ENCODE results near the gene CCDC15. TPM values are rescaled to one million over a fixed set of nuclear protein-coding genes. Genes with fewer than 3 reads are reported as not detected.
A peak's percentile ranks its signal among the peaks of the same experiment; 100 is the strongest.

CCDC15 gene
- total and polyA plus RNA-seq, 2 of the 13 experiments (the other 11 are each of a cell fraction or from before 2014, with no cell fraction given), result 2.2 to 4.6 TPM

GRCh38 chr11:124941703-124942102 is 12.3 kb upstream of the CCDC15 start (continued):
- TF ChIP-seq, protein P1, sequence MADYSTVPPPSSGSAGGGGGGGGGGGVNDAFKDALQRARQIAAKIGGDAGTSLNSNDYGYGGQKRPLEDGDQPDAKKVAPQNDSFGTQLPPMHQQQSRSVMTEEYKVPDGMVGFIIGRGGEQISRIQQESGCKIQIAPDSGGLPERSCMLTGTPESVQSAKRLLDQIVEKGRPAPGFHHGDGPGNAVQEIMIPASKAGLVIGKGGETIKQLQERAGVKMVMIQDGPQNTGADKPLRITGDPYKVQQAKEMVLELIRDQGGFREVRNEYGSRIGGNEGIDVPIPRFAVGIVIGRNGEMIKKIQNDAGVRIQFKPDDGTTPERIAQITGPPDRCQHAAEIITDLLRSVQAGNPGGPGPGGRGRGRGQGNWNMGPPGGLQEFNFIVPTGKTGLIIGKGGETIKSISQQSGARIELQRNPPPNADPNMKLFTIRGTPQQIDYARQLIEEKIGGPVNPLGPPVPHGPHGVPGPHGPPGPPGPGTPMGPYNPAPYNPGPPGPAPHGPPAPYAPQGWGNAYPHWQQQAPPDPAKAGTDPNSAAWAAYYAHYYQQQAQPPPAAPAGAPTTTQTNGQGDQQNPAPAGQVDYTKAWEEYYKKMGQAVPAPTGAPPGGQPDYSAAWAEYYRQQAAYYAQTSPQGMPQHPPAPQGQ (CRISPR knock-in tag; IDR thresholded peaks at IDR 0.05; ENCODE audit: borderline replicate concordance), result no peak
- TF ChIP-seq ZNF614 (CRISPR knock-in tag; IDR thresholded peaks at IDR 0.05; ENCODE audit: borderline replicate concordance) (no peak), SIX1 (CRISPR knock-in tag; IDR thresholded peaks at IDR 0.05; ENCODE audit: borderline replicate concordance) (no peak), AKAP8 (CRISPR knock-in tag; IDR thresholded peaks at IDR 0.05) (no peak)
- TF ChIP-seq, protein P2, sequence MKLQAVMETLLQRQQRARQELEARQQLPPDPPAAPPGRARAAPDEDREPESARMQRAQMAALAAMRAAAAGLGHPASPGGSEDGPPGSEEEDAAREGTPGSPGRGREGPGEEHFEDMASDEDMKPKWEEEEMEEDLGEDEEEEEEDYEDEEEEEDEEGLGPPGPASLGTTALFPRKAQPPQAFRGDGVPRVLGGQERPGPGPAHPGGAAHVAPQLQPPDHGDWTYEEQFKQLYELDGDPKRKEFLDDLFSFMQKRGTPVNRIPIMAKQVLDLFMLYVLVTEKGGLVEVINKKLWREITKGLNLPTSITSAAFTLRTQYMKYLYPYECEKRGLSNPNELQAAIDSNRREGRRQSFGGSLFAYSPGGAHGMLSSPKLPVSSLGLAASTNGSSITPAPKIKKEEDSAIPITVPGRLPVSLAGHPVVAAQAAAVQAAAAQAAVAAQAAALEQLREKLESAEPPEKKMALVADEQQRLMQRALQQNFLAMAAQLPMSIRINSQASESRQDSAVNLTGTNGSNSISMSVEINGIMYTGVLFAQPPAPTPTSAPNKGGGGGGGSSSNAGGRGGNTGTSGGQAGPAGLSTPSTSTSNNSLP (IDR thresholded peaks at IDR 0.05; ENCODE audit: low read depth, low read length), result no peak

- Histone ChIP-seq H3K27ac (ENCODE audit: extremely low read length, insufficient read depth, low read length) (peak overlapping the region; percentile 89), H4K20me1 (ENCODE audit: insufficient read depth, low read length) (no peaks in the 10 kb centered on the region), H3K4me1 (ENCODE audit: insufficient read depth, low read length) (peaks cover 90% of the 10 kb centered on the region), H3K27me3 (ENCODE audit: control insufficient read depth in 1 of 2, insufficient read depth in 2 of 2, low read length in 2 of 2) (no peaks in the 10 kb centered on the region), H3K4me3 (replicated peaks in 1 of 3; ENCODE audit: insufficient read depth in 1 of 3, low read depth in 2 of 3, low read length in 3 of 3) (peak overlapping the region; percentile 21 to 53 (median 27); a peak in 5 of 6 replicates), H3K79me2 (ENCODE audit: insufficient read depth, low read length) (no peaks in the 10 kb centered on the region), H3K9me3 (ENCODE audit: low read length) (no peaks in the 10 kb centered on the region), H3K36me3 (replicated peaks in 1 of 2; ENCODE audit: control insufficient read depth in 1 of 2, insufficient read depth in 2 of 2, low read length in 2 of 2) (no peaks in the 10 kb centered on the region), H3K4me2 (ENCODE audit: low read depth, low read length) (peak overlapping the region; percentile 72), H2AFZ (ENCODE audit: low read length) (no peak overlapping the region), H3K9ac (ENCODE audit: insufficient read depth, low read depth, low read length) (peak overlapping the region; percentile 58)
- FAIRE-seq (peak; percentile 57), ATAC-seq (peak; percentile 78), DNase-seq (ENCODE audit: low spot score) (peak; percentile 83)
- BruUV-seq (replicated peaks), result no TSS peak
- ChIA-PET CTCF (ENCODE audit: low intra/inter-chr PET ratio, low total read pairs) (no interaction called here), POLR2A (interaction anchor here (0.6 to 5.3 kb wide), 2 partner anchors 11 to 1411 kb away, joined by 3 to 34 read pairs; partner anchors contain the start of gene CCDC15)
- intact Hi-C loops (cut with micrococcal nuclease; ENCODE audit: unreplicated experiment) (no loop called here), in situ Hi-C loops (cut with HindIII; ENCODE audit: extremely low pct_ligation_motif_present, low pct_unique_long_range_greater_than_20kb) (no loop called here)
- WGBS (ENCODE audit: low lambda C conversion rate), result 1% methylated on average over 6 of the region's 6 CpGs
- TF ChIP-seq ZSCAN29 (CRISPR knock-in tag; conservative IDR thresholded peaks at IDR 0.05) (0 out of 2 replicates have a peak, but pooled peaks have one; percentile 25), GABPA (IDR thresholded peaks at IDR 0.05; ENCODE audit: low read depth, low read length) (no peak), GABPA (CRISPR knock-in tag; IDR thresholded peaks at IDR 0.05; ENCODE audit: low read depth) (peak; percentile 47), GFI1 (CRISPR knock-in tag; IDR thresholded peaks at IDR 0.05; ENCODE audit: borderline replicate concordance) (peak; percentile 71), RXRB (CRISPR knock-in tag; IDR thresholded peaks at IDR 0.05; ENCODE audit: borderline replicate concordance) (peak; percentile 52; the same call in 1 of the 2 replicates), ZNF878 (CRISPR knock-in tag; IDR thresholded peaks at IDR 0.05) (peak; percentile 67; the same call in 1 of the 2 replicates), EP300 (IDR thresholded peaks at IDR 0.05; ENCODE audit: low read depth in 2 of 2, low read length in 2 of 2) (peak in 1 of 2 experiments; percentile 63; a peak in 1 of 4 replicates), EP300 (CRISPR knock-in tag; IDR thresholded peaks at IDR 0.05; ENCODE audit: borderline replicate concordance) (peak; percentile 15; the same call in 1 of the 2 replicates), TBX3 (IDR thresholded peaks at IDR 0.05; ENCODE audit: borderline replicate concordance) (no peak), CBX1 (IDR thresholded peaks at IDR 0.05; ENCODE audit: low read depth) (no peak)
- TF ChIP-seq, protein P3, sequence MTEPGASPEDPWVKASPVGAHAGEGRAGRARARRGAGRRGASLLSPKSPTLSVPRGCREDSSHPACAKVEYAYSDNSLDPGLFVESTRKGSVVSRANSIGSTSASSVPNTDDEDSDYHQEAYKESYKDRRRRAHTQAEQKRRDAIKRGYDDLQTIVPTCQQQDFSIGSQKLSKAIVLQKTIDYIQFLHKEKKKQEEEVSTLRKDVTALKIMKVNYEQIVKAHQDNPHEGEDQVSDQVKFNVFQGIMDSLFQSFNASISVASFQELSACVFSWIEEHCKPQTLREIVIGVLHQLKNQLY (CRISPR knock-in tag; IDR thresholded peaks at IDR 0.05), result peak; percentile 35; the same call in 1 of the 2 replicates
These were observed 11.3 kb upstream of the CCDC15 start for GRCh38 chr11:124942466-124943253.

Data from HepG2 (cell line).